Measurements from ENCODE around the gene TGIF1. TPM values are rescaled to one million over a fixed set of nuclear protein-coding genes. Genes with fewer than 3 reads are reported as not detected.
"Not testable (repeated sequence)": the region's sequence is repeated elsewhere in the genome, so short reads cannot be mapped to it uniquely, and the experiment has no call there.

The TGIF1 gene
- polyA plus RNA-seq, 3 donors: 32.2 to 109 (median 39.8) TPM

- H3K9me3 Mint-ChIP-seq: peaks cover 0 to 7% (median 2%) of the 10 kb centered on the region in 7 donors
- no peaks in the 10 kb centered on the region for H3K27me3 ChIP-seq (ENCODE audit: control insufficient read depth in 2 of 2, insufficient read depth in 2 of 2, low read length in 2 of 2)
- H2AFZ ChIP-seq (ENCODE audit: insufficient read depth, low read depth, low read length, poor library complexity, severe bottlenecking): no peak overlapping the region
- peaks cover 0 to 4% (median 1%) of the 10 kb centered on the region in 3 donors for H3K27me3 Mint-ChIP-seq (ENCODE audit: low read depth in 3 of 3)
- no peak overlapping the region for H3K4me2 ChIP-seq (replicated peaks; ENCODE audit: extremely low read depth, low read length, poor library complexity, severe bottlenecking)
- WGBS (ENCODE audit: insufficient coverage): 92% methylated on average over 2 of the region's 3 CpGs
- peaks cover 4 to 9% of the 10 kb centered on the region in 2 donors for H3K4me1 ChIP-seq (ENCODE audit: control insufficient read depth in 1 of 2, insufficient read depth in 2 of 2, low read length in 2 of 2)
- no peak overlapping the region for H3K4me3 Mint-ChIP-seq
- no peaks in the 10 kb centered on the region for H3K79me2 ChIP-seq (ENCODE audit: insufficient read depth, low read length)
- H3K9me3 ChIP-seq (replicated peaks in 1 of 2; ENCODE audit: control insufficient read depth in 1 of 2, insufficient read depth in 1 of 2, low read length in 2 of 2): no peaks in the 10 kb centered on the region
- DNase-seq: no peak
- peaks cover 13% of the 10 kb centered on the region for H3K4me1 Mint-ChIP-seq
- no peak overlapping the region for H3K27ac ChIP-seq (ENCODE audit: low read depth in 1 of 2, low read length in 2 of 2)
- H4K20me1 ChIP-seq (ENCODE audit: insufficient read depth, low read length): no peaks in the 10 kb centered on the region
- no peaks in the 10 kb centered on the region for H3K36me3 Mint-ChIP-seq
- H3K4me3 ChIP-seq (replicated peaks in 1 of 3; ENCODE audit: low read depth in 2 of 3, low read length in 3 of 3): no peak overlapping the region
- TF ChIP-seq CTCF (IDR thresholded peaks at IDR 0.05): no peak
- intact Hi-C loops (cut with micrococcal nuclease): no loop called here
- H3K36me3 ChIP-seq (replicated peaks in 1 of 2; ENCODE audit: control insufficient read depth in 1 of 2, insufficient read depth in 2 of 2, low read length in 2 of 2): no peaks in the 10 kb centered on the region
- H3K9ac ChIP-seq (ENCODE audit: insufficient read depth, low read length, poor library complexity, severe bottlenecking): no peak overlapping the region
- no peak overlapping the region for H3K27ac Mint-ChIP-seq
These were observed 21.2 kb downstream of the TGIF1 start for GRCh38 chr18:3471141-3471648.

DNA sequence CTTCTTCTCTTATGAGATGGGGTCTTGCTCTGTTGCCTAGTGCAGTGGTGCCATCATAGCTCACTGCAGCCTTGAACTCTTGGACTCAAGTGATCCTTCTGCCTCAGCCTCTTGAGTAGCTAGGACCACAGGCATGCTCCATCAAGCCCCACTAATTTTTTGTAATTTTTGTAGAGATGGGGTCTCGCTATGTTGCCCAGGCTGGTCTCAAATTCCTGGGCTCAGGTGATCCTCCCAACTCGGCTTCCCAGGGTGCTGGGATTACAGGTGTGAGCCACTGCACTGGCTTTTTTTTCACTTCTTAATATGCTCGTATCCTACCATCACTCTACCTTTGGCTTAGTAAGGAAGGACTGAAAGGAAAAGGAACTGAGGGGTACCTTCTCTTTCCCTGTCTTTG, 22.1 kb downstream of the TGIF1 start:
- H3K36me3 Mint-ChIP-seq; H3K27me3 Mint-ChIP-seq (ENCODE audit: low read depth in 3 of 3); H2AFZ ChIP-seq (ENCODE audit: insufficient read depth, low read depth, low read length, poor library complexity, severe bottlenecking); H3K4me1 Mint-ChIP-seq; H3K9ac ChIP-seq (ENCODE audit: insufficient read depth, low read length, poor library complexity, severe bottlenecking); H4K20me1 ChIP-seq (ENCODE audit: insufficient read depth, low read length); H3K9me3 Mint-ChIP-seq; H3K4me3 Mint-ChIP-seq; H3K79me2 ChIP-seq (ENCODE audit: insufficient read depth, low read length); H3K4me3 ChIP-seq (replicated peaks in 1 of 3; ENCODE audit: low read depth in 2 of 3, low read length in 3 of 3); H3K27me3 ChIP-seq (ENCODE audit: control insufficient read depth in 2 of 2, insufficient read depth in 2 of 2, low read length in 2 of 2); H3K36me3 ChIP-seq (replicated peaks in 1 of 2; ENCODE audit: control insufficient read depth in 1 of 2, insufficient read depth in 2 of 2, low read length in 2 of 2); H3K27ac ChIP-seq (ENCODE audit: low read depth in 1 of 2, low read length in 2 of 2); H3K4me2 ChIP-seq (replicated peaks; ENCODE audit: extremely low read depth, low read length, poor library complexity, severe bottlenecking); H3K9me3 ChIP-seq (replicated peaks in 1 of 2; ENCODE audit: control insufficient read depth in 1 of 2, insufficient read depth in 1 of 2, low read length in 2 of 2); DNase-seq; intact Hi-C loops (cut with micrococcal nuclease); H3K4me1 ChIP-seq (ENCODE audit: control insufficient read depth in 1 of 2, insufficient read depth in 2 of 2, low read length in 2 of 2); H3K27ac Mint-ChIP-seq: not testable (repeated sequence)
- no CpG with 5 or more reads among the region's 3 CpGs for WGBS (ENCODE audit: insufficient coverage)

Measured in CD14-positive monocyte (primary cell).